ENCODE data around the gene POC1B.

DNA sequence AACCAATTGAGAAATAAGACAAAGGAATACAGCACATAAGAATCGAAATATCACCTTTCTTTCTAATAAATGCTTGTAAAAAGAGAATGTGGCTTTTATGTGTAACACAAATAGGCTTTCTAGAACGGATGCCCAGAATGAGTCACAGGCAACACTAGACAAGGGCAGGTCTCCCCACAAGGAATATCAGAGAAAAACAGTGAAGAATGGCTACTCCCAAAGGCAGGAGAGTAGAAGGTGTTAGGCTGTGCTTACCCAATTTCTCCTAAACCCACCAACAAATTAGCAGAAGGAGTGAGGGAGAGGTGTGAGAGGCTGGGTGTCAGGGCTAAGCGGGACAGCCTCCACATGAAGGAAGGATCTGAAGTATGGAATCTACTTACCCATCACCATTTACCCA lies 56.5 kb downstream of the POC1B start:
- TF ChIP-seq, protein P1, sequence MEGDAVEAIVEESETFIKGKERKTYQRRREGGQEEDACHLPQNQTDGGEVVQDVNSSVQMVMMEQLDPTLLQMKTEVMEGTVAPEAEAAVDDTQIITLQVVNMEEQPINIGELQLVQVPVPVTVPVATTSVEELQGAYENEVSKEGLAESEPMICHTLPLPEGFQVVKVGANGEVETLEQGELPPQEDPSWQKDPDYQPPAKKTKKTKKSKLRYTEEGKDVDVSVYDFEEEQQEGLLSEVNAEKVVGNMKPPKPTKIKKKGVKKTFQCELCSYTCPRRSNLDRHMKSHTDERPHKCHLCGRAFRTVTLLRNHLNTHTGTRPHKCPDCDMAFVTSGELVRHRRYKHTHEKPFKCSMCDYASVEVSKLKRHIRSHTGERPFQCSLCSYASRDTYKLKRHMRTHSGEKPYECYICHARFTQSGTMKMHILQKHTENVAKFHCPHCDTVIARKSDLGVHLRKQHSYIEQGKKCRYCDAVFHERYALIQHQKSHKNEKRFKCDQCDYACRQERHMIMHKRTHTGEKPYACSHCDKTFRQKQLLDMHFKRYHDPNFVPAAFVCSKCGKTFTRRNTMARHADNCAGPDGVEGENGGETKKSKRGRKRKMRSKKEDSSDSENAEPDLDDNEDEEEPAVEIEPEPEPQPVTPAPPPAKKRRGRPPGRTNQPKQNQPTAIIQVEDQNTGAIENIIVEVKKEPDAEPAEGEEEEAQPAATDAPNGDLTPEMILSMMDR (conservative IDR thresholded peaks at IDR 0.05): no peak
- TF ChIP-seq ZFX (IDR thresholded peaks at IDR 0.05): no peak
